ENCODE measurements around the gene SIK3. TPM values are rescaled to one million over a fixed set of nuclear protein-coding genes. Genes with fewer than 3 reads are reported as not detected.
A peak's percentile ranks its signal among the peaks of the same experiment; 100 is the strongest.
"Not testable (repeated sequence)": the region's sequence is repeated elsewhere in the genome, so short reads cannot be mapped to it uniquely, and the experiment has no call there.

The SIK3 gene
- total and polyA plus RNA-seq, 4 donors: 6.4 to 64.2 (median 39.0) TPM

- no peaks in the 10 kb centered on the region for H3K36me3 ChIP-seq (ENCODE audit: control insufficient read depth in 1 of 2, insufficient read depth in 2 of 2, low read length in 1 of 2)
- no peak overlapping the region for H3K4me3 ChIP-seq (ENCODE audit: low read length in 2 of 2)
- DNase-seq (no peak), ATAC-seq (ENCODE audit: low FRiP score) (no peak)
- no peaks in the 10 kb centered on the region for H3K4me1 ChIP-seq (ENCODE audit: control insufficient read depth in 1 of 2, insufficient read depth in 2 of 2, low read length in 2 of 2)
- no peaks in the 10 kb centered on the region for H3K9me3 ChIP-seq (ENCODE audit: control insufficient read depth, low read length)
- H3K27me3 ChIP-seq (ENCODE audit: control insufficient read depth in 1 of 2, insufficient read depth in 2 of 2, low read length in 1 of 2): no peaks in the 10 kb centered on the region
- intact Hi-C loops (cut with DNase I): no loop called here
- H3K27ac ChIP-seq (ENCODE audit: low read depth in 1 of 2, low read length in 2 of 2): no peak overlapping the region
Observed at GRCh38 chr11:117117681-117118080, 19.5 kb upstream of the SIK3 start.

GRCh38 chr11:117112939-117113338 is 14.7 kb upstream of the SIK3 start:
- WGBS, 2 donors: 52 to 77% methylated on average over 1 of the region's 1 CpG
- H3K27ac ChIP-seq (ENCODE audit: low read depth in 1 of 2, low read length in 2 of 2); H3K4me3 ChIP-seq (ENCODE audit: low read length in 2 of 2); H3K27me3 ChIP-seq (ENCODE audit: control insufficient read depth in 1 of 2, insufficient read depth in 2 of 2, low read length in 1 of 2); ATAC-seq (ENCODE audit: low FRiP score); H3K36me3 ChIP-seq (ENCODE audit: control insufficient read depth in 1 of 2, insufficient read depth in 2 of 2, low read length in 1 of 2); intact Hi-C loops (cut with DNase I); H3K4me1 ChIP-seq (ENCODE audit: control insufficient read depth in 1 of 2, insufficient read depth in 2 of 2, low read length in 2 of 2); H3K9me3 ChIP-seq (ENCODE audit: control insufficient read depth, low read length); DNase-seq: not testable (repeated sequence)

- H3K36me3 ChIP-seq (ENCODE audit: control insufficient read depth in 1 of 2, insufficient read depth in 2 of 2, low read length in 1 of 2); DNase-seq; ATAC-seq (ENCODE audit: low FRiP score); H3K4me3 ChIP-seq (ENCODE audit: low read length in 2 of 2); H3K4me1 ChIP-seq (ENCODE audit: control insufficient read depth in 1 of 2, insufficient read depth in 2 of 2, low read length in 2 of 2); H3K9me3 ChIP-seq (ENCODE audit: control insufficient read depth, low read length); intact Hi-C loops (cut with DNase I); H3K27ac ChIP-seq (ENCODE audit: low read depth in 1 of 2, low read length in 2 of 2); H3K27me3 ChIP-seq (ENCODE audit: control insufficient read depth in 1 of 2, insufficient read depth in 2 of 2, low read length in 1 of 2): not testable (repeated sequence)
- 66 to 83% methylated on average over 3 of the region's 3 CpGs for WGBS, 2 donors
Observed at GRCh38 chr11:117112497-117112896, 14.3 kb upstream of the SIK3 start.

- intact Hi-C loops (cut with DNase I): no loop called here
Observed at GRCh38 chr11:117110294-117110950, 12.2 kb upstream of the SIK3 start.

GRCh38 chr11:117107701-117108590 is 9.7 kb upstream of the SIK3 start:
- no peaks in the 10 kb centered on the region for H3K36me3 ChIP-seq (ENCODE audit: control insufficient read depth in 1 of 2, insufficient read depth in 2 of 2, low read length in 1 of 2)
- intact Hi-C loops (cut with DNase I): loop anchor here (2.0 to 10.0 kb wide), 4 partner anchors 119 to 316 kb away; partner anchors contain the start of gene APOA5 (in 2 of the 2)
- H3K9me3 ChIP-seq (ENCODE audit: control insufficient read depth, low read length): no peaks in the 10 kb centered on the region
- H3K4me3 ChIP-seq (ENCODE audit: low read length in 2 of 2): no peak overlapping the region
- no peaks in the 10 kb centered on the region for H3K27me3 ChIP-seq (ENCODE audit: control insufficient read depth in 1 of 2, insufficient read depth in 2 of 2, low read length in 1 of 2)
- H3K27ac ChIP-seq (ENCODE audit: low read depth in 1 of 2, low read length in 2 of 2): no peak overlapping the region
- 63 to 65% methylated on average over 5 of the region's 5 CpGs for WGBS, 2 donors
- no peaks in the 10 kb centered on the region for H3K4me1 ChIP-seq (ENCODE audit: control insufficient read depth in 1 of 2, insufficient read depth in 2 of 2, low read length in 2 of 2)
- ATAC-seq (ENCODE audit: low FRiP score): no peak
- no peak for DNase-seq

More at GRCh38 chr11:117110294-117110950, 12.2 kb upstream of the SIK3 start:
- Histone ChIP-seq H3K4me1 (ENCODE audit: control insufficient read depth in 1 of 2, insufficient read depth in 2 of 2, low read length in 2 of 2) (no peaks in the 10 kb centered on the region), H3K9me3 (ENCODE audit: control insufficient read depth, low read length) (no peaks in the 10 kb centered on the region), H3K4me3 (ENCODE audit: low read length in 2 of 2) (no peak overlapping the region), H3K27me3 (ENCODE audit: control insufficient read depth in 1 of 2, insufficient read depth in 2 of 2, low read length in 1 of 2) (no peaks in the 10 kb centered on the region), H3K27ac (ENCODE audit: low read depth in 1 of 2, low read length in 2 of 2) (no peak overlapping the region), H3K36me3 (ENCODE audit: control insufficient read depth in 1 of 2, insufficient read depth in 2 of 2, low read length in 1 of 2) (no peaks in the 10 kb centered on the region)
- ATAC-seq (ENCODE audit: low FRiP score): no peak
- DNase-seq: peak in 1 of 2 donors; percentile 74
- WGBS, 2 donors: 93 to 95% methylated on average over 39 of the region's 39 CpGs

GRCh38 chr11:117100556-117100955 is 2.3 kb upstream of the SIK3 start:
- ATAC-seq (ENCODE audit: low FRiP score): no peak
- 94 to 95% methylated on average over 3 of the region's 3 CpGs for WGBS, 2 donors
- intact Hi-C loops (cut with DNase I): loop anchor here in 1 of 2 donors (10.0 kb wide), 1 partner anchor 306 kb away; the partner anchor contains the start of gene APOA5
- H3K4me3 ChIP-seq (ENCODE audit: low read length in 2 of 2): no peak overlapping the region
- H3K9me3 ChIP-seq (ENCODE audit: control insufficient read depth, low read length): no peaks in the 10 kb centered on the region
- H3K27me3 ChIP-seq (ENCODE audit: control insufficient read depth in 1 of 2, insufficient read depth in 2 of 2, low read length in 1 of 2): no peaks in the 10 kb centered on the region
- no peak for DNase-seq
- H3K27ac ChIP-seq (ENCODE audit: low read depth in 1 of 2, low read length in 2 of 2): no peak overlapping the region
- peaks cover 0 to 2% of the 10 kb centered on the region in 2 donors for H3K4me1 ChIP-seq (ENCODE audit: control insufficient read depth in 1 of 2, insufficient read depth in 2 of 2, low read length in 2 of 2)
- no peaks in the 10 kb centered on the region for H3K36me3 ChIP-seq (ENCODE audit: control insufficient read depth in 1 of 2, insufficient read depth in 2 of 2, low read length in 1 of 2)

- no peaks in the 10 kb centered on the region for H3K36me3 ChIP-seq (ENCODE audit: control insufficient read depth in 1 of 2, insufficient read depth in 2 of 2, low read length in 1 of 2)
- peak overlapping the region in 1 of 2 donors; percentile 40 for H3K27ac ChIP-seq (ENCODE audit: low read depth in 1 of 2, low read length in 2 of 2)
- H3K4me1 ChIP-seq (ENCODE audit: control insufficient read depth in 1 of 2, insufficient read depth in 2 of 2, low read length in 2 of 2): peaks cover 0 to 2% of the 10 kb centered on the region in 2 donors
- intact Hi-C loops (cut with DNase I): loop anchor here in 1 of 2 donors (10.0 kb wide), 2 partner anchors 115 to 305 kb away; partner anchors contain the start of gene APOA5
- no peaks in the 10 kb centered on the region for H3K27me3 ChIP-seq (ENCODE audit: control insufficient read depth in 1 of 2, insufficient read depth in 2 of 2, low read length in 1 of 2)
- no peak for DNase-seq
- no peak for ATAC-seq (ENCODE audit: low FRiP score)
- H3K4me3 ChIP-seq (ENCODE audit: low read length in 2 of 2): no peak overlapping the region
- no peaks in the 10 kb centered on the region for H3K9me3 ChIP-seq (ENCODE audit: control insufficient read depth, low read length)
- 84 to 85% methylated on average over 2 of the region's 2 CpGs for WGBS, 2 donors
Observed at GRCh38 chr11:117099696-117100095, 1.5 kb upstream of the SIK3 start.

- DNase-seq (peak; percentile 66 to 86), ATAC-seq (ENCODE audit: low FRiP score) (no peak)
- Histone ChIP-seq H3K27ac (ENCODE audit: low read depth in 1 of 2, low read length in 2 of 2) (peak overlapping the region; percentile 81 to 92), H3K27me3 (ENCODE audit: control insufficient read depth in 1 of 2, insufficient read depth in 2 of 2, low read length in 1 of 2) (no peaks in the 10 kb centered on the region), H3K9me3 (ENCODE audit: control insufficient read depth, low read length) (no peaks in the 10 kb centered on the region), H3K4me3 (ENCODE audit: low read length in 2 of 2) (peak overlapping the region; percentile 93 to 97), H3K36me3 (ENCODE audit: control insufficient read depth in 1 of 2, insufficient read depth in 2 of 2, low read length in 1 of 2) (no peaks in the 10 kb centered on the region), H3K4me1 (ENCODE audit: control insufficient read depth in 1 of 2, insufficient read depth in 2 of 2, low read length in 2 of 2) (peaks cover 0 to 2% of the 10 kb centered on the region in 2 donors)
- intact Hi-C loops (cut with DNase I): loop anchor here in 1 of 2 donors (10.0 kb wide), 1 partner anchor 113 kb away; no protein-coding TSS in a partner anchor
- WGBS, 2 donors: 1% methylated on average over 47 to 65 of the region's 65 CpGs
Observed at GRCh38 chr11:117097389-117098268, 599 bp downstream of the SIK3 start.
